NCI-H2029 (cell line): Measurements from ENCODE around the gene OR4K2.
"Not testable (repeated sequence)": the region's sequence is repeated elsewhere in the genome, so short reads cannot be mapped to it uniquely, and the experiment has no call there.

Experiments
- DNase-seq: peaks from one replicate; lab custom pipeline; 2025; lab: John Stamatoyannopoulos, UW

Gene OR4K2

GRCh38 chr14:19874842-19875241, at the start of gene OR4K2:
Gene OR4K2 (plus strand): TSS chr14:19875142. CDS start chr14:19876268, 1,126 bp downstream.
- no peak for DNase-seq

DNA sequence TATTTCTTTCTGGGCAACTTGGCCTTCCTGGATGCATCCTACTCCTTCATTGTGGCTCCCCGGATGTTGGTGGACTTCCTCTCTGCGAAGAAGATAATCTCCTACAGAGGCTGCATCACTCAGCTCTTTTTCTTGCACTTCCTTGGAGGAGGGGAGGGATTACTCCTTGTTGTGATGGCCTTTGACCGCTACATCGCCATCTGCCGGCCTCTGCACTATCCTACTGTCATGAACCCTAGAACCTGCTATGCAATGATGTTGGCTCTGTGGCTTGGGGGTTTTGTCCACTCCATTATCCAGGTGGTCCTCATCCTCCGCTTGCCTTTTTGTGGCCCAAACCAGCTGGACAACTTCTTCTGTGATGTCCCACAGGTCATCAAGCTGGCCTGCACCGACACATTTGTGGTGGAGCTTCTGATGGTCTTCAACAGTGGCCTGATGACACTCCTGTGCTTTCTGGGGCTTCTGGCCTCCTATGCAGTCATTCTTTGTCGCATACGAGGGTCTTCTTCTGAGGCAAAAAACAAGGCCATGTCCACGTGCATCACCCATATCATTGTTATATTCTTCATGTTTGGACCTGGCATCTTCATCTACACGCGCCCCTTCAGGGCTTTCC, 47.2 kb upstream of the OR4K2 start:
- not testable (repeated sequence) for DNase-seq

DNA sequence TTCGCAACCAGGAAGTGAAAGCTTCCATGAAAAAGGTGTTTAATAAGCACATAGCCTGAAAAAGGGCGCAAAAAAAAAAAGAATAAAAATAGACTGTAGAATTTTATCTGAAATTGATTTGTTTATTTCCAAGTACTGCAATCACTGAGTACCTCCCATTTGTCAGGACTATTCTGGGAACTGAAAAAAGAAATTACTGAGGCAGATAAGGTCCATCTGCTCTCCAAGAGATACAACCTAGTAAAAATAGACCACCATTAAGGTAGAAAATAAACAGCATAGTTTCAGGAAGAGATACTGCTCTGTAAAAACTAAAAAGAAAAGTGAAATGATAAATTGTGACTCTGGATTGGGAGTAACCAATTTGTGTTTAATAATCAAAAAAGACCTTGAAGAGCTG, 46.6 kb upstream of the OR4K2 start:
- no peak for DNase-seq

DNA sequence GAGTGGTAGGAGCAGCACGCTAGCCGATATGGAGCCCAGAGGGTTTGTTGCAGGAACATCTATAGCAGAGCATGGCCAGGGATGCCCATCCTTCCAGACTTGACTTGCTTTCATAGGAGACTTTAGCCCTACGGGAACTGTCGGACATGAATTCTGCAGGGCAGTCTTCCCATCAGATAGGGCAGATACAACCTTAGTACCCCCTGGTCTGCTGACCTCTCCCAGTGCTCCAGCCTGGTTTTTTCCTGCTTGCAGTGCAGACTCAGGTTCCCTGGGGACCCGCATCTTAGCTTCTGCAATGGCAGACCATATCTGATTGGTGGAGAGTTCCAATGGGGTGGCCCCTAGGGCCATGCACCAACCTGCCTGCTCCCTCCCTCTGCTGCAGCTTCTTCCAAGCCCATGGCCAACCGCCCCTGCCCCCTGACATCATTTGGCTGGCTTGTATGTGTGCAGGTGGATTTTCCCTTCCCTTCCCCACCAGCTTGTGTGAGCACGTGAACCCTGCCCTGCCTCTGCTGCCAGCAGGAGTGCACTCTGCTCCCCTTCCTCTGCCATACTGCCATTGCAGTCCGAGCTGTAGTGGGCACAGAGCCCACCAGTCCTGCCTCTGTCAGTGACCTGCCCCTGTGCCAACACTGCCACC, 40.6 kb upstream of the OR4K2 start:
- not testable (repeated sequence) for DNase-seq

DNA sequence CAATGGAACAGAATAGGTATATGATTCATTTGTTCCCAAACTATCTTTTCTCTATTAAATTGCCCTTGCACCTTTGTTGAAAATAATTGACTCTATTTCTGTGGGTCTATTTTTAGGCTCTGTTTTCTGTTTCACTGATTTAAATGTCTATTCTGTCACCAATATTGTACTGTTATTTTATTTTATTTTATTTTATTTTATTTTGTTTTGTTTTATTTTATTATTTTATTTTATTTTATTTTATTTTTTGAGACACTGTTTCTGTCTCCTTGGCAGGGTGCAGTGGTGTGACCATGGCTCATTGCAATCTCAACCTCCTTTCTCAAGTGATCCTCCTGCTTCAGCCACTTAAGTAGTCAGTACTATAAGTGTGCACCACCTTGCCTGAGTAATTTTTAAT, 36.5 kb upstream of the OR4K2 start:
- no peak for DNase-seq

DNA sequence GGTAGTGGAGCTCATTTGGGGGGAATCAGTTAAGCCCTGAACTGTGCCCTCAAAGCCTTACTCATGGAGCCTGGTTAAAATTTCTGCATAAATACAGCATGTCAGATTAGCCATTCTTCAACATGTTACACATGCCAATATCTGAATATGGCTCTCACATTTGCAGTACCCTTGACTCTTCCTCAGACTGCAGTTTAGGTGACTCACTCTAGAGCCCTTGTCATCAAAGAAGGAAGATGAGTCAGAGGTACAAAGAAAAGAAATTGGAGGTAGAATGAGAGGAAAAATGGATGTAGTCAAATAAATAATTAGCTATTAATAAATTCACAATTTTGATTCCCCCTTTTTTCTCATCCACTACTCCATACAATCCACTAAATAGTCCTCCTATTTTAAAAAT, 23.6 kb upstream of the OR4K2 start:
- no peak for DNase-seq

DNA sequence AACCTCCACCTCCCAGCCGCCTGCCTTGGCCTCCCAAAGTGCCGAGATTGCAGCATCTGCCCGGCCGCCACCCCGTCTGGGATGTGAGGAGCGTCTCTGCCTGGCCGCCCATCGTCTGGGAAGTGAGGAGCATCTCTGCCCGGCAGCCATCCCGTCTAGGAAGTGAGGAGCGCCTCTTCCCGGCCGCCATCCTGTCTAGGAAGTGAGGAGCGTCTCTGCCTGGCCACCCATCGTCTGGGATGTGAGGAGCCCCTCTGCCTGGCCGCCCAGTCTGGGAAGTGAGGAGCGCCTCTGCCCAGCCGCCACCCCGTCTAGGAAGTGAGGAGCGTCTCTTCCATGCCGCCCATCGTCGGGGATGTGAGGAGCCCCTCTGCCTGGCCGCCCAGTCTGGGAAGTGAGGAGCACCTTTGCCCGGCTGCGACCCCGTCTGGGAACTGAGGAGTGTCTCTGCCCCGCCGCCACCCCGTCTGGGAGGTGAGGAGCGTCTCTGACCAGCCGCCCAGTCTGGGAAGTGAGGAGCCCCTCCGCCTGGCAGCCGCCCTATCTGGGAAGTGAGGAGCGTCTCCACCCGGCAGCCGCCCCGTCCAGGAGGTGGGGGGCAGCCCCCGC, 8.8 kb upstream of the OR4K2 start:
- DNase-seq = not testable (repeated sequence)

DNA sequence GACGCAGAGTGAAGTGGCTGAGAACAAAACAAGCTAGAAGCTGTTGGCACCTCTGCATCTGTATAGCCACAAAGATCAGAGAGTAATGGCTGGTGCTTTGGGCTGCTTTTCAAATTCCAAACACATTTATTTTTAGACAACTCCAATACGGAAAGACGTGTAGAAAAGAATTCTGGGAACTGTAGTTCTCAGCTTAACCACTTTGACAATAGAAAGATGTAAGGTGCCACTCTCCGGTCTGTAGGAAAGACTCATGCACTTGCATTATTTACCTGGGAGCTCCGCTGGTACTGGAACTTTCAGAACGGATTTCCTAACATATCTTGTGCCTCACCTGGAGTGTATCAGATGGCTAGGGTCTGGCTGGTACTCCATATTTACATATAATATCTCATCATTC, 1.8 kb upstream of the OR4K2 start:
- DNase-seq = no peak

GRCh38 chr14:19878029-19878642, 3.2 kb downstream of the OR4K2 start:
- no peak for DNase-seq

GRCh38 chr14:19895282-19895681, 20.3 kb downstream of the OR4K2 start:
- DNase-seq = no peak

DNA sequence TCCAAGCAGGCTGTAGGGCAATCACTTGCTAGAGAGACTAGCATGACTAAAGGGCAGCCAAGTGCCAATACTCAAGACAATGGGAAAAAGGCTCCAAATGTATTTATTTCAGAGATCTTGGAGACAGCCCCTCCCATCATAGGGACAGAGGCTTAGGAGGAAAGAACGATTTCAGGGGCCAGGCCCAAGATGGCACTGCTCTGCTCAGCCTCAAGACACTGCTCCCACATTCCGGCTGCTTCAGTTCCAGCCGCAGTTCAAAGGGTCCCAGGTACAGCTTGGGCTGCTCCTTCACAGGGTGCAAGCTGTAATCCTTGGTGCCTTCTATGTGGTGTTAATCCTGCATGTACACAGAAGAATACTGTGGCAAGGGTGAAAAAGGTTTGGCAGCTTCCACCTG, 26.1 kb downstream of the OR4K2 start:
- DNase-seq = no peak

GRCh38 chr14:19902409-19902808, 27.5 kb downstream of the OR4K2 start:
- DNase-seq = no peak

GRCh38 chr14:19906665-19907064, 31.7 kb downstream of the OR4K2 start:
- no peak for DNase-seq

- no peak for DNase-seq
Measured at GRCh38 chr14:19911114-19911513, 36.2 kb downstream of the OR4K2 start.

DNA sequence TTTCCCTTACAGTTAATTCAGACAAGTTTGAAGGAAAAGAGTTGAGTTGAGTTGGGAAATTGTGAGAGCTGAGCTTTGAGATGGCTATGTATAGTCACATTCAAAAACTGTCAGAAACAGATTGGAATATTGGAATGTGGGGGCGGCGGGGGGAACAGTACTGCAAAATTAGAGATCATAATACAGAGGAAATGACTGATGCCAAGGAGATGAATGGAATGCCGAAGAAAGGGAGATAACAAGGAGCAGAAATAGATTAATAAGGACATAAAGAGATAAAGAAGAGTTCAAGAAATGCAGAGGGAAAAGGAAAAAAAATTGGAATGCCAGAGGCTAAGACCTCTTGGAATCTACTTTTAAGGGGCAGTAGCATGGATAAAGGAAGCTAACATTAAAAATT, 42.3 kb downstream of the OR4K2 start:
- no peak for DNase-seq

DNA sequence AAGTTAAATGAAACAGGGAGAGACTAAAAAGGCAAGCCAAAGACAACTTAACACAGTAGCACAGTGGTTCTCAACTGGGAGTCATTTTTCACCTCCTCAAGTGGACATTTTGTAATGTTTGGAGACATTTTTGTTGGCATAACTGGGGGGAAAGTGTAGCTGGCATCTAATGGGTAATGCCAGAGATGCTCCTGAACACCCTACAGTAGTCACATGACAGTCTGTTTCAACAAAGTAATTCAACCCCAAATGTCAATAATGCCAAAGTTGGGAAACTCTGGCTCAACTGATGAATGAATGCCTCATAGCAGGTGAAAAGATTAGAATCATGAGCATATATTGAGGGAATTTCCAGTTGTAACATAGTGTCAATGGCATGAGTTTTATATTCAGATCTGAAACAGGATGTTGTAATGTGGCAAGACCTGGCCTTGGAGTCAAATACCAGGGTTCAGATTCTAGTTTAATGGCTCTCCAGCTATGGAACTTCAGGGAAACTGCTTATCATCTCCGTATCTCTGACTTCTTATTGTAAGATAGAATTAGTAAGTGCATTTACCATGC, 43.1 kb downstream of the OR4K2 start:
- no peak for DNase-seq

- DNase-seq = no peak
Measured at GRCh38 chr14:19918553-19919264, 43.8 kb downstream of the OR4K2 start.

DNA sequence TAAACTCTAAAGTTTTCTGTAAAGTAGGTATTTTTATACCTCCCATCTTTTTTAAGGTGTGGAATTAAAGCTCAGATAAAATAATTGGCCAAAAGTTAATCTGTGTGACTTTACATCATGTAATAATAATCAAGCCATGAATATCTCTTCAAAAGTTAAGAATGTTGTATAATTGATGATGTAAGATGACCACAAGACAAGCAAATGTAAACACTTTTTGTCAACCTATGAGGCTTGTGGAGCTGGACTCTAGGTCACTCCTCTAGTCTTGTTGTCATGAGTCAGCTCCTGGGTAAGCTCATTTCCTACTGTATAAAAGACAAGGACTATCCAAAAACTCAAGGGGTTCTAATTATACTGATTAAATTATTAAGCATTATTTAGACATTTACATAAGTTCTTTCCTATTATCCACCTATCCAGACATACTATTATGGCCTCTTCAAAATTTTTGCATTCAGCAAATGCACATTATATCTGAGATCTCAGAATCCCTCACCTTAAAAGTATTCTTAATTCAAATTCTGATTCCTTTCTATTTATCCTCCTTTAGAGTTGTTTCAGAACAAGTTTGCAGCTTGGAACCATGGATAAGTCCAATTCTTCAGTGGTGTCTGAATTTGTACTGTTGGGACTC, 45.2 kb downstream of the OR4K2 start, which contains the start of gene OR4K5:
OR4K5 (plus strand) TSS at position 587 of the 637 bp plus-strand sequence; CDS start at position 587, 0 bp downstream.
- no peak for DNase-seq

- no peak for DNase-seq
Measured at GRCh38 chr14:19930617-19931016, 55.7 kb downstream of the OR4K2 start, which contains the start of gene OR4K1. Gene OR4K1 (plus strand): TSS chr14:19930917. CDS start chr14:19935667, 4,750 bp downstream.
